HG03103 (cell line): ENCODE measurements around the gene OSBPL10.

ENCODE experiments used
- ATAC-seq: cut with Tn5 transposase; IDR thresholded peaks from one replicate; pipeline ENCODE4 v1.9.1; 2021; ENCODE audit warnings: low read depth; ENCODE audit not compliant: unreplicated experiment

OSBPL10 gene

GRCh38 chr3:31639828-31640227 is 341.2 kb downstream of the OSBPL10 start:
- ATAC-seq = no peak

- ATAC-seq = no peak
These were observed 344.2 kb downstream of the OSBPL10 start for GRCh38 chr3:31636694-31637442.

- no peak for ATAC-seq
These were observed 345.0 kb downstream of the OSBPL10 start for GRCh38 chr3:31636049-31636448.

- no peak for ATAC-seq
These were observed 345.5 kb downstream of the OSBPL10 start for GRCh38 chr3:31635545-31635944.

GRCh38 chr3:31634476-31634875 is 346.6 kb downstream of the OSBPL10 start:
- no peak for ATAC-seq

- ATAC-seq = no peak
These were observed 352.0 kb downstream of the OSBPL10 start for GRCh38 chr3:31629054-31629453.

GRCh38 chr3:31625358-31625757 is 355.7 kb downstream of the OSBPL10 start:
- ATAC-seq = no peak

- ATAC-seq = no peak
These were observed 356.9 kb downstream of the OSBPL10 start for GRCh38 chr3:31624083-31624709.

GRCh38 chr3:31622636-31623288 is 358.3 kb downstream of the OSBPL10 start:
- peak; percentile 60 for ATAC-seq

GRCh38 chr3:31621314-31621713 is 359.7 kb downstream of the OSBPL10 start:
- no peak for ATAC-seq

- no peak for ATAC-seq
These were observed 360.4 kb downstream of the OSBPL10 start for GRCh38 chr3:31620656-31621055.

- no peak for ATAC-seq
These were observed 364.4 kb downstream of the OSBPL10 start for GRCh38 chr3:31616711-31617110.

- no peak for ATAC-seq
These were observed 365.8 kb downstream of the OSBPL10 start for GRCh38 chr3:31615071-31615875.

- ATAC-seq = no peak
These were observed 366.7 kb downstream of the OSBPL10 start for GRCh38 chr3:31614162-31614921.

- ATAC-seq = no peak
These were observed 367.4 kb downstream of the OSBPL10 start for GRCh38 chr3:31613654-31614053.

GRCh38 chr3:31613177-31613576 is 367.9 kb downstream of the OSBPL10 start:
- ATAC-seq = no peak
